GM12891 (cell line): ENCODE data around the gene IL15RA.

Experiments used
- POLR2A ChIP-seq: IDR thresholded peaks from 2 replicates; pipeline ENCODE4 v1.6.1; 2011; ENCODE audit warnings: low read depth, low read length, control low read depth
- POLR2AphosphoS5 ChIP-seq: IDR thresholded peaks from 2 replicates; pipeline ENCODE4 v1.6.1; 2011; ENCODE audit warnings: low read depth, low read length, control low read depth
- POU2F2 ChIP-seq: IDR thresholded peaks from 2 replicates; pipeline ENCODE4 v1.6.1; 2011; ENCODE audit warnings: low read depth, mild to moderate bottlenecking, control low read depth, low read length, moderate library complexity
- SPI1 ChIP-seq: IDR thresholded peaks from 2 replicates; pipeline ENCODE4 v1.6.1; 2011; ENCODE audit warnings: low read depth, low read length, control low read depth
- TAF1 ChIP-seq: IDR thresholded peaks from 2 replicates; pipeline ENCODE4 v1.6.1; 2011; ENCODE audit warnings: low read depth, low read length, control low read depth

DNA sequence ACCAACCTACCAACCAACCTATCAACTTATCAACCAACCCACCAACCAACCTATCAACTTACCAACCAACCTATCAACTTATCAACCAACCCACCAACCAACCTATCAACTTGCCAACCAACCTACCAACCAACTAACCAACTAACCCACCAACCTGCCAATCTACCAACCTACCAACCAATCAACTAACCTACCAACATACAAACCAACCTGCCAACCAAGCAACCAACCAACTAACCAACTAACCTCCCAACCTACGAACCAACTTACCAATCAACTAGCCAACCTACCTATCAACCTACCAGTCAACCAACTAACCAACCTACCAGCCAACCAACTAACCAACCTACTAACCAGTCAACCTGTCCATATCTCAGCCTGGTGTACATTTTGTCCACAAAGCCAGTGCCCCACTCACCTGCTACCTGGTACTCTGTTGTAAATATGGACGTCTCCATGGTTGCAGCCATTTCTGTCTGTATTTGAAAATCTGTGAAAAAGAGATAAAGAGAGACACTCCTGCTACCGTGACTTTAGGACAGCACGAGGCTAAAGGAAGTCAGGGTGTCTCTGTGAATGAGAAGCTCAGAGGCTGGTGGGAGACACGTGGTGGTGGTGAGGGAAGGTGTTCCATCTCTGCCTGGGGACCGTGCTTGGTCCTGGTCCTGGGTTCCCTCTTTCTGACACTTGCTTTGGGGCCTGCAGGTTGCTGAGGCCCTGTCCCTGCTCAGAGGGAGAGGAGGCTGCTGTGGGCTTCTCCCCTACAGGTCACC is 41.9 kb upstream of the IL15RA start:
- TF ChIP-seq TAF1 (no peak), POLR2A (no peak), POLR2AphosphoS5 (no peak), POU2F2 (no peak), SPI1 (no peak)
